ENCODE measurements around the gene LY6G6C.

The LY6G6C gene

DNA sequence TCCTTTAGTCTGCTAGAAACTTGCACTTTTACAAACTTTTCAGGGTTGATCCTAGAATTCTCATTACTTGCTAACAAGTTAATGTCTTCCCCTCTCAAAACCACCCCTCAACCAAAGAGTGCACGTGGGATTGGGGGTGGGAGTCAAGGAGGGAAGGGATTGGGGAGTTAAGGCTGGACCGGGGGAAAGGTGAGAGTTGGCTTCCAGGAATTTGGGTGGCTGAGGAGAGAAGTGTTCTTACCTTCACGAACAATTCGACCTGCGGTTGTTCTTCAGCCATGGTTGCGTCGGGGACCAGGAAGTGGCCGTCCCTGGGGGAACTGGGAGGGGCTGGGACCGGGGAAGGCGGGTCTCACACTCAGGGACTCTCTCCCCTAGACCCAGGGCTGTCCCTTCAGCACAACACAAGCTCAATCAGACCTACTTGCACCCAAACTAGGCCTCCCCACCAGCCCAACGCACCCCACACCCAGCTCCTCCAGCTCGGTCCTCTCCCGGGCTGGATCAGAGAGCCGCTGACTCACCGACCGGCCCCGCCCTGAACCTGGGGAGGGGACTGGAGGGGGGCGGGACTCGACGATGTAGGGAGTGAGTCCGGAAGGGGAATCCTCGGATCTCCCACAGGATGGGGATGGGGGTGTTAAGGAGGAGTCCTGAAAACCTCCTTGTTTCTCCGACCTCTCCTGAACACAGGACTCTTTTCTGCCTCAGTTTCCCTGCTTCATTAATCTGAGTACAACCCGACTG is 14.6 kb upstream of the LY6G6C start, which contains the start of gene CLIC1:
TSS of gene CLIC1 (minus strand) at position 510 of the 747 bp plus-strand sequence. CDS start at position 280, 230 bp downstream.
- peak within 1 kb of the TSS; percentile 99 for H3K4me3 ChIP-seq (ENCODE audit: low read length)
- TF ChIP-seq, protein P1, sequence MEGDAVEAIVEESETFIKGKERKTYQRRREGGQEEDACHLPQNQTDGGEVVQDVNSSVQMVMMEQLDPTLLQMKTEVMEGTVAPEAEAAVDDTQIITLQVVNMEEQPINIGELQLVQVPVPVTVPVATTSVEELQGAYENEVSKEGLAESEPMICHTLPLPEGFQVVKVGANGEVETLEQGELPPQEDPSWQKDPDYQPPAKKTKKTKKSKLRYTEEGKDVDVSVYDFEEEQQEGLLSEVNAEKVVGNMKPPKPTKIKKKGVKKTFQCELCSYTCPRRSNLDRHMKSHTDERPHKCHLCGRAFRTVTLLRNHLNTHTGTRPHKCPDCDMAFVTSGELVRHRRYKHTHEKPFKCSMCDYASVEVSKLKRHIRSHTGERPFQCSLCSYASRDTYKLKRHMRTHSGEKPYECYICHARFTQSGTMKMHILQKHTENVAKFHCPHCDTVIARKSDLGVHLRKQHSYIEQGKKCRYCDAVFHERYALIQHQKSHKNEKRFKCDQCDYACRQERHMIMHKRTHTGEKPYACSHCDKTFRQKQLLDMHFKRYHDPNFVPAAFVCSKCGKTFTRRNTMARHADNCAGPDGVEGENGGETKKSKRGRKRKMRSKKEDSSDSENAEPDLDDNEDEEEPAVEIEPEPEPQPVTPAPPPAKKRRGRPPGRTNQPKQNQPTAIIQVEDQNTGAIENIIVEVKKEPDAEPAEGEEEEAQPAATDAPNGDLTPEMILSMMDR (conservative IDR thresholded peaks at IDR 0.05; ENCODE audit: low read length) = no peak
- DNase-seq (ENCODE audit: low read depth) = peak; percentile 71

DNA sequence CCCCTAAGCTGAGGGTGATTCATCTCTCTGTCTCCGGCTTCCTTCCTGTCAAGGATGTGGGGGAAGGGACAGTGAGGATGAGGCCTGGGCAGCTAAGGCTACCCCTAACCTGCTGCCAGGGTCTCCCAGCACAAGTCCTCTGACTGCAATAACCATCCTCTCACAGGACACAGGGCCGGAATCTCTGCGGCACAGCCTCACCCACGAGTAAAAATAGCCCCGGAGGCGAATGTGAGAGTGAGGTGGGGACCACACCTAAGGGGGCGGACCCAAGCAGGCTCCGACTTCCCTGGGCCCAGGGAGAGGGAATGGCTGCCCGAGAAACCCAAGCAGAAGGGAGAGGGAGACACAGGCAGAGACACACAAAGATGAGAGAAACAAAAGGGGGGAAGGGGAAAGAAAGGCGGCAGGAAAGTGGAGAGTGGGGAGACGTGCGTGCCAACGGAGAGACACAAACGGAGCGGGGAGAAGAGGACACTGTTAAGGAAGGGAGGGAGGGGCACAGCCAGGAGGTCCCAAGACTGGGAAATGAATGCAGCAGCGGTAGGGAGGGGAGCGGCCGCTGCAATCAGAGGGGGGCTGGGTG is 13.4 kb upstream of the LY6G6C start:
- DNase-seq (ENCODE audit: low read depth) = peak; percentile 61
- H3K4me3 ChIP-seq (ENCODE audit: low read length) = peak overlapping the region; percentile 99
- TF ChIP-seq, protein P1 (conservative IDR thresholded peaks at IDR 0.05; ENCODE audit: low read length) = no peak

DNA sequence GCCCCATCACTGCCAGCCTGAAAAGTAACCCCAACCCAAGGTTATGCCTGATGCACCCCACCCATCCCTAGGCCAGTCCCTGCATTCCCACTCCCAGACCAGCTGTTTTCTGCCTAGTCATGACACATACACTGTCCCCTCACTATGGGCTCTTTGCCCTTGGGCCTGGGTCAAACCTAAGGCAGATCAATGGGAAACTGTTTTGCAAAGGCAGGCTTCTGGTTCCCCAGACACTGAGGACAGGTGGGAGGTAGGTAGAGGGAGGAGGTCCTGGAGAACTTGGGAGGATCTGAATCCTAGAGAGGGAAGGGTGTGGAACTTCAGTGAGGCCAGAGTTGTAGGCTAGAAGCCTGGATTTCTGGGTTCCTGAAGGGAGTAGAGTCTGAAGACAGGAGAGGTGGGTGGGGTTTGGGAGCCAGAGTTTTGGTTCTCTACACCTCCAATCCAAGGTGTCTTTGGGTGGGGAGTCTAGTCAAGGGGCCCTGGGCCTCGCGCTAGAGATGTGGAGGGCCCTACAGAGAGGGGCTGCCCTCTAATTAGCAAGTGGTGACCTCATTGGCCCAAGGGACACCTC is 12.8 kb upstream of the LY6G6C start:
- TF ChIP-seq, protein P1 (conservative IDR thresholded peaks at IDR 0.05; ENCODE audit: low read length) = no peak
- H3K4me3 ChIP-seq (ENCODE audit: low read length) = peak overlapping the region; percentile 99
- no peak for DNase-seq (ENCODE audit: low read depth)

DNA sequence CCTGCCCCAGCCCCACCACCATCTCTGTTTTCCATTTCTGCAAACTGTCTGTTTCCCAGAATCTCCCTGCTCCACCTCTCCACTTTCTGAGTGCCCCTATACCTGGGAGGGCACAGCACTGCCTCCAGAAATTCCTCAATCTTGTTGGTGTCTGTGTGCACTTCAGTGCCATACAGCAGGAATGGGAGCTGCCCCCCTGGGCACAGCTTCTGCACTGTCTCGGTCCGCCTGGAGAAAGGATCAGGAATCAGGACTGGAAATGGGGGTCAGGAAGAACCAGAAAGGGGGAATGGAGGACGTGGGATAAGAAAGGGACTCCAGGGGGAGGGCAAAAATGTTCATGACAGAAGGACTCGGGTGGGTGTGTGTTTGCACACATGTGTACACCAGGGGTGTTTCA is 12.2 kb upstream of the LY6G6C start:
- DNase-seq (ENCODE audit: low read depth) = no peak
- TF ChIP-seq, protein P1 (conservative IDR thresholded peaks at IDR 0.05; ENCODE audit: low read length) = no peak
- peak overlapping the region; percentile 99 for H3K4me3 ChIP-seq (ENCODE audit: low read length)

DNA sequence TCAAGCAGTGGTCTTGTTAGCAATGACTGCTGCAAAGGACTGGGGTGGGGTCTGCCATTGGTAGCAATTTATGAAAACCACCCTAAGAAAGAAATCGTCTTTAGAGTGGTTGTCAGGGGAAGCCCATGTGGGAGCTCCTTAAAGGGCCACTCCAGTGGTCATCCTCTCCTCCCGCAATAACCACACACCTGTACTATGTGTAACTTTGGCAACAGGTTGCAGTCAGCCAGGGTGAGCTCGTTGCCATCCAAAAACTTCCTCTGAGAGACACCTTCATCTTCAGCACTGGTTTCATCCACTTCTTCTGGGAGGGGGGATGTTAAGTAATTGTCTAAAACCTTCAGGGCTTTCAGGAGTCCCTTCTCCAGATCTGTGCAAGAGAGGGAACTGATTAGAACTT is 10.5 kb upstream of the LY6G6C start:
- DNase-seq (ENCODE audit: low read depth) = no peak
- TF ChIP-seq, protein P1 (conservative IDR thresholded peaks at IDR 0.05; ENCODE audit: low read length) = no peak
- H3K4me3 ChIP-seq (ENCODE audit: low read length) = no peak overlapping the region

DNA sequence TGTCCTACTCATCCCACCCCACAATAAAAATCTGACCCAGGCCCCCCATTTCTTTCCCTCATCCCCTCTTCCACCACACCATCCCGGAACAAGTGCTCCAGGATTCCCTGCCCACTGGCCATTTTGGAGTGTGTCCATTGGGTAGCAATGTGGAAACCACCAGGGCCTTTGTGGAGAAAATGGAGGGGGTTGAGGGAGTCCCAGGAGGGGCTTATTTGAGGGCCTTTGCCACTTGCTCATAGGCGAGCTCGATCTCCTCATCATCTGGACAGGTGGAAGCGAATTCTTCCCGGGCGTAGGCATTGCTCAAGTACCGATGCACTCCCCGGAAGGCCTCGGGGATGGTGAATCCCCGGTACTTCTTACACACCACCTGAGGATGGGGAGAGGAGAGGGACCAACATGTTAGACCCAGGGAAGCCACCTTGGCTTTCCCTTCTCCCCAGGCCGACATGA is 9.1 kb upstream of the LY6G6C start:
- peak overlapping the region; percentile 92 for H3K4me3 ChIP-seq (ENCODE audit: low read length)
- TF ChIP-seq, protein P1 (conservative IDR thresholded peaks at IDR 0.05; ENCODE audit: low read length) = no peak
- DNase-seq (ENCODE audit: low read depth) = no peak

Measured in AG10803 (cell line).